Muscle of back (tissue), 13 donors: ENCODE measurements around the gene TUSC7. TPM values are rescaled to one million over a fixed set of nuclear protein-coding genes. Genes with fewer than 3 reads are reported as not detected.
A peak's percentile ranks its signal among the peaks of the same experiment; 100 is the strongest.

Experiments
- DNase-seq, 3 donors: peaks; one replicate each; pipeline versions ENCODE4 v3.0.0 to v3.0.0-alpha.2; 2013
- long read RNA-seq, 9 donors: transcript quantifications; one replicate each; lab custom pipeline, GENCODE V29; 2026
- polyA plus RNA-seq, 10 donors: library from polyadenylated mRNA; unstranded; fragments of 120-200 nt; gene quantifications; one replicate each; pipeline ENCODE4 v1.2.1, GENCODE V29; 2013; ENCODE audit not compliant: insufficient read length in 10 of 10

The TUSC7 gene
- polyA plus RNA-seq: not detected
- long read RNA-seq, donor 1: 0 reads
- long read RNA-seq, donor 2: 0 reads
- long read RNA-seq, donor 3: 0 reads
- long read RNA-seq, donor 4: 0 reads
- long read RNA-seq, donor 5: 0 reads
- long read RNA-seq, donor 6: 0 reads
- long read RNA-seq, donor 7: 0 reads
- long read RNA-seq, donor 8: 0 reads
- long read RNA-seq, donor 9: 0 reads

DNA sequence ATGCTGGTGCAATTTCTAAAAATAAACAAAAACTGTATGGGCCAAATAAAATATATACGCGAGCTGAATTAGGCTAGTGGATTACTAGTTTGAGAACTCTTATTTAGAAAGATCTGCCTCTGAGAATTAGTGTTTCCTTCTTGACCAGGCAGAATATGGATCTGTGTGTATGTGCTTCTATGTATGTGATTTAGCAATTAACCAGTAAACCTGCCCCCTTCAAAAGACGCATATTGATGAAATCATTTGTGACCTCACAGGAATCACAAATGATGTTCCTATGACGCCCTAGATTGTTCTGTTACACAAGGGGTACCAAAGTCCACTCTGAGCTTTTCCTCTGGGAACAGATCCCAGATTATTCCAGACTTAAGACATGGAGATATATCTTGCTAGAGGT, at the start of gene TUSC7:
TUSC7 (plus strand) TSS at position 301 of the 400 bp plus-strand sequence.
- no peak for DNase-seq

GRCh38 chr3:116661196-116661595, 48.4 kb upstream of the TUSC7 start:
- DNase-seq: no peak

DNA sequence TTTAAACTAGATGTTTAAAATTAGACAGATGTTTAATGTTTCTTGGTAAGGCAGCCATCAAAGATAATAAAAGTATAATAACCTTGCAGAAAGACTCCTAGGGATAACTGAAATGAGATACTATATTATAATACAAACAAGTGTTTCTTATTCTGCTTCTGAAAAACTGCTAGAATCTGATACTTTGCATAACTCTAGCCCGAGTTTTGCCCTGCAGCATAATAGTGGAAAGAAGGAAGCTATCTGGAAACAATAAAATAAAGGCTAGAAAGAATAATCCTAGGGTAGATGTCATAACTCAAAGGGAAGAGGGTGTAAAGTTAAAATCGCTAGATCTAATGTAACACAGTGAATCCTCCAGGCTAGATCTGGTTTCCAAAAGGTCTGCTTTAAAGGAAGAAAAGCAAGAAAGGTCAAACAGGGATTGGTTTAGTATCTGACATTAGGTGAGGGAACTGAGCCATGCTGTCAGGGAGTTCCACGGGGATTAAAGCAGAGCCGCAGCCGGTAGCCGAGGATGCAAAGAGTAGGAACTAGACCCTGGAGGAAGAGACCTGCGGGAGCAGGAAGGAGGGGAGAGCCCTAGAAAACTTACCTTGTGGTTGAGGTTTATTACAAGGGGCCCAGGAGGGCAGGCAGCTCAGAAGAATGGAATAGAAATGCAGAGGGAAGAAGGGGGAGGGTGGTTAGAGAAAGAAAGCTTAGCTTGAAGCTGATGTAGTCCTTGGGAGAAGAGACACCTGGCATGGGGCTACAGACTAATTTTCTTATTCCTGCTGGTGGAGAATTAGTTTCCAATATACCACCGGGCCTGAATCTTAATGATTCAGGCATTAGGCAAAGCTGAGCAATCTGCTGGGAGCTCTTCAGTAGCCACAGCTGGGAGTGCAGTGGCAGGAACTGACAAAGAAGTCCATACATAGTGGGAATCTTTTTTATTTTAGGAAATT, 46.1 kb upstream of the TUSC7 start:
- DNase-seq: no peak

- no peak for DNase-seq
These were observed 42.3 kb upstream of the TUSC7 start for GRCh38 chr3:116667324-116667723.

- peak in 1 of 3 donors; percentile 12 for DNase-seq
These were observed 41.8 kb upstream of the TUSC7 start for GRCh38 chr3:116667791-116668190.

GRCh38 chr3:116669576-116669975, 40.0 kb upstream of the TUSC7 start:
- DNase-seq: no peak

DNA sequence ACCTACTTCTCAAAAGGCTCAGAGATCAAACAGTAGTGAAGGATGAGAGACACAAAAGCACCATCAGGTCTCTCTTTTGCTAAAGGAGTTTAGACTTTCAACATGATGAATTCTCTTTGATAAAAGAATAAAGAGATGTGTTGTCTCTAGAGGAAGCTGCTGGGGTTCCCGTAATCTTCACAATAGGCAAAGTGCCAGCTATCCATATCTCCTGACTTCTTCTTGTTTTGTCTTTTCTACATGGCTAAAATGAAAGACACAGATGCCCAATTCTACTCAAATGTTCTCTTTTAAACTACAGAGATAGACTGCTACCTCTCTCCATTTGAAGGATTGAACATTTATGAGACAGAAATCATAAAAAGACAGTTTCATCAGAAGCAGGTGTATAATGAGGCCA, 38.4 kb upstream of the TUSC7 start:
- no peak for DNase-seq

GRCh38 chr3:116678853-116679252, 30.7 kb upstream of the TUSC7 start:
- no peak for DNase-seq

DNA sequence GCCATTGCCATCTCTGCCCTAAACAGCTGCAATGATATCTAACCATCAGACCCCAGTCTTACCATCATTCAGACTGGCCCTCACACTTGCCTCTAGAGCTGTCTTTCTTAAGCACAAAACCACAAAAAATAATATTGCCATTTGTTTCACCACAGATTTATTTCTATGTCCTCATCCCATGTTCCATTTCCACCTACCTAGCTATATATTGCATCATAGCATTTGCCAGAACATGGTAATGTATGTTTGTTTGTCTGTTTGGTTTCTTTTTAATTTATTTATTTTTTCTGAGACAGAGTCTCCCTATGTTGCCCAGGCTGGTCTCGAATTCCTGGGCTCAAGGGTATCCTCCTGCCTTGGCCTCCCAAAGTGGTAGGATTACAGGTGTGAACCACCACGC, 18.5 kb upstream of the TUSC7 start:
- DNase-seq: no peak

DNA sequence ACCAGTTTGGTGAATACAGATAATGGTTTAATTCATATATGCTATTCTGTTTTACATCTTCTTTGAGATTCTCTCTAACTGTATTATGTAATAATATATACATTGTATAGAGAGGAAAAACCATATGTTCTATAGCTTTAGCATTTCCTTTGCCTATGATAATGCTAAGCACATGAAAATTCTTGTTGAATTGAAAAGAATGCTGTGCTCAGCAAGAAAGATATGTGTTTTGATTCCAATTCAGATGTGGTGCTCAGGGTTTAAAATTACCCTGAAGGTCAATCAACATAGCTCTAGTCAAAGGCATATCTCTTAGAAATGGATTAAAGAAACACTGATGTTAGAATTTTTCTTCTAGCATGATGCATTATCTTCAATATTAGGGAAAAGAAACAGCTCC, 8.5 kb upstream of the TUSC7 start:
- DNase-seq: no peak

DNA sequence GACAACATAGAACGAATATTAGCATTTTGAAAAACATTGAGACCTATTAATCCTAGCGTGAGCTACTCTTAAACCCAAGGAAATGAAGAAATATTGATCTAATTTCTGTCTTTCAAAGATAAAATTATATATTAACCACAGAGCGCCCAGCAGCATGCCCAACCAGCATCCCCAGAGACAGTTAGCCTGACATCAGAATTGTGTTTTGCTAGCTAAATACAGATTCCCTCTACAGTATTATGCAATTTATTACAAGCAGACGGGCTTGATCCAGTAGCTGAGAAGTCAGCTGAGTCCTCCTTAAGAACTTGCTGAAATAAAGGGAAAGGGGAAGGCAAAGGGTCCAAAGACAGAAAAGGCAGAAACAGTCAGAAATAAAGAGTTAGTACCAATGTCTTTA, 7.2 kb upstream of the TUSC7 start:
- DNase-seq: no peak

DNA sequence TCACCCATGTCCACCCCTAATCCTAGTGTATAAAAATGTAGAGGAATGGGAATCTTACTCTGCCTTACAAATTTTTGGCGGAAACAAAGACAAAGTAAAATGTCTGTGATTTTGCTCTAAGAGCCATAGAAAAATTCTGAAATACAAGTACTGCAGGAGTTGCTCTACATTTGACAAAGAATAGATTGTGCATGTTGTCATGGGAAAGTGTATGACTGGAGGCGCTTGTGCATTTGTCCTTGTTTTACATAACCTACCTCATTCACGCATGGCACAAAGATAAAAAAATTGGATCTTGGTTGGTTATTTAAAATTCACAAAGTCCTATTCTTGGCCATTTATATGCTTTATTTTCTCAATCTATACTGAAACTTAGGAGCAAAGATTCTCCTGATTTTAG, 2.0 kb upstream of the TUSC7 start:
- no peak for DNase-seq

DNA sequence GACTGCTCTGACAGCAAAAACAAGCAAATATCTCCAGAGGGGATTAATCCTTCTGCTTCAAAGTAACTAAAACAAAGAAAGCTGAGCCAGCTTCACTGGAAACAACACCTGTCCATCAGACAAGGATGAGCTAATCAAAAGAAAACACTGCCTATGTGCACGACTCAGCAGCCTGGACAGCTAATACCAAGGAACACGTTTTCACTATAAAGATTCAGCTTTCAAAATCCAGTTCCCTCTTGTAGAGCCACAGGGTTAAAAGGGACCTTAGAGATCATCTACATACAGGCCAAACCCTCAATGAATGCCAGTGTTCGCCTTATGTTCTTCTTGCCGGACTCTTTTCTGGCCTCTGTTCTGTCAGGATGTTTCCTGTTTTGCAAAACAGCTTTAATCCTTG, 6.9 kb downstream of the TUSC7 start:
- no peak for DNase-seq

DNA sequence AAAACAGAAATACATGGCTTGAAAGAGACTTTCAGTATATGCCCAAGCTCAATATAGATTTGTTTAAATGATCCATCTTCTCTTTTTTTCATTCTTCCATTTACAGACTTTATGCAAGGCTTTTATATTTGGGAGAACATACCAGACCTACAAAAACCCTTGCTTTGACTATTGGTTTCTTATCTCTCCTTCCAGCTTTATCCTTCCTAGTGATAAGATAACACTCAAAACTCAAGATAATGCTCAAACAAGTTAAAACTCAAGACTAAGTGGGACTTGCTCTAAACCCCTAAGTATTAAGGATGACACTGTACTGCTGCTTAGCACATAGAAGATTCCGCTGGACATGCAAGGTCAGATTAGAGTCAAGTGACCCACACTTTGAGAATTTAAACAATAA, 8.0 kb downstream of the TUSC7 start:
- DNase-seq: no peak

DNA sequence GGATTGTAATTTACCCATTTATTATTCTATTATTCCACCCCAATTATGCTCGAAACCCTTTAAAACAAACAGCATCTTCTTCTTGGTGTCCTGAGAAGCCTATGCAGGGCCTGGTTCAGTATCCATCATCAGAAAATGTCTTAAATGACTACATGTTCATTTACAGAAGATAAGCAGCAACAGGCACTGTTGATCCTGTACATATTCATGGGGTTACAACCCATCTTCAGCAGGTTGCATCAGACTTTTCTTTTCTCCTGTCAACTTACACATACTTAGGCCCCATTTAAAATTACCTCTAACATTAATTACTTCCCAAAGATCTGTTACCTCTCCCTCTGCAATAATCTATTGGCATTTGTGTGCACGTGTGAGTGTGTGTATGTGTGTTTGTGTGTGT, 18.9 kb downstream of the TUSC7 start:
- DNase-seq: no peak

DNA sequence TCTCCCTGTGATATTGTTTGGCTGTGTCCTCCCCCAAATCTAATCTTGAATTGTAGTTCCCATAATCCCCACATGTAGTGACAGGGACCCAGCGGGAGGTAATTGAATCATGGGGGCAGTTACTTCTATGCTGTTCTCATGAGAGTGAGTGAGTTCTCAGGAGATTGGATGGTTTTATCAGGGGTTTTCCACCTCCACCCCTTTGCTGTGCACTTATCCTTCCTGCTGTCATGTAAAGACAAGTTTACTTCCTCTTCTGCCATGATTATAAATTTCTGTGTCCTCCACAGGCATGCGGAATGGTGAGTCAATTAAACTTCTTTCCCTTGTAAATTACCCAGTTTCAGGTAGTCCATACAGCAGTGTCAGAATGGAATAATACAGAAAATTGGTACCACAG, 24.7 kb downstream of the TUSC7 start:
- DNase-seq: no peak

DNA sequence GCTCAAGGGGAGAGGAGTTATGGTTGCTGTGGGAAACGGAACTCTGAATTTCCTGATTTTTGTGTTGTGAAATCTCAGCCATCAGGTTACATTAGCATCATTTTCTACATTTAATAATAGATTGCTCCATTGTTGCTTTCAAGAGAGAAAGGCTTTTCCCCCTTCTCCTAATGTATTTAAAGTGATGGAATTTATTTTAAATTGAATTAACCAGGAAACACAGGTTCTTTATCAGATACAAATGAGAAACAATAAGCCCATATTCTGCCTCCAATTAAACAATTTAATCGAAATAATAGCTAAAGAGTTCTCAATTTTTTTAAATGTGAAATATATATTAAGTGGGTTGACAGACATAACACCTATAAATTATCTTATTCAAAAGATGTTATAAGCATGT, 30.1 kb downstream of the TUSC7 start:
- no peak for DNase-seq

- no peak for DNase-seq
These were observed 30.7 kb downstream of the TUSC7 start for GRCh38 chr3:116740293-116740692.

DNA sequence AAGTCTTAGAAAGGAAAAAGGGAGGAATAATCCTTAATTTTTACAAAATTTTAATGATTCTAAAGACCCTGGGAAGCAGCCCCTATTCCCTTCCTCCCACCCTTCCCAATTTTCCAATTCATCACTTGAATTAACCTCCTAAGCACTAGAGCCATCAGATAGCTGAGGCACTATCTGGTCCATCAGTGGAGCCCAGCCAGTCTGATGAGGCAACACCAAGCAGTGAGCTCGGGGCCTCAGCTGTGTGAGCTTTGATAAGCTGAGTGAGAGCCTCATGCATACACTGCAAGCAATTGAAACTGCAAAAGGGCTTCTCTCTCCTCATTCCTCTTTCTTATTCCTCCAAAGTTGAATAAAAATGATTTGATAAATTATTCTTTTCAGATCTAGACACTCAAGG, 31.9 kb downstream of the TUSC7 start:
- no peak for DNase-seq

DNA sequence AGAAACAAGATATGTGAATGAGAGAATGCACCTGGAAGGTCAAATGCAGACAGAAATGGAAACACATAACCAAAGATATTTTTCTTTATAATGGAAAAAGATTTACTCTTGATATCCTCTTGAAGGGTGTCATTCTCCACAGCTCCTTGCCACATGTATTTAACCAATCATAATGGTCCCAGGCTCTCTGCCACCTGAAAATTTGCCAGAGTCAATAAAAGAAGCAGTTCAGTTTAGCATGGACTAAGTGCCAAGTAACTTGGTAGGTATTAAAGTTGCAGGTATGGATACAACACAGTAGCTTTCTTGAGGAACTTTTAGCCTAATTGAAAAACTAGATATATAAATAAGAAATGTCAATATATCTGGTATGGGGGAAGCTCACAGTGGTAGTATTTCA, 33.5 kb downstream of the TUSC7 start:
- DNase-seq: no peak

DNA sequence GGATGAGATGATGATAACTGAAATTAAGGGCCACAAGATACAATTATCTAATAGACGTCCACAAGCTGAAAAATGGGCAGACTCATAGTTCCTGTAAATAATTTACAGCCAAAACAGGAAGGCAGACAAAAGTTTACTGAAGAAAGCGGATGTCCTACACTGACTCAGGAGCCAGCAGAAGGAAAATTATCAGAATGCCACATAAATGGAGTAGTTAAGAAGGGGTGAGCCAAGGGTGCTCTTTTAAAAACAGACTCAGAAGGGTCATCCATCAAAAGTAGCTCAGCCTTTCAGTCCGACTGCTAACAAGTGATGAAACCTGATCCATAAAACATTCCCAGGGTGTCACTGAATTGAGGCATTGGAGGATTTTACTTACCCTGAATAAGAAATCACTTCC, 39.8 kb downstream of the TUSC7 start:
- DNase-seq: peak in 1 of 3 donors; percentile 3

DNA sequence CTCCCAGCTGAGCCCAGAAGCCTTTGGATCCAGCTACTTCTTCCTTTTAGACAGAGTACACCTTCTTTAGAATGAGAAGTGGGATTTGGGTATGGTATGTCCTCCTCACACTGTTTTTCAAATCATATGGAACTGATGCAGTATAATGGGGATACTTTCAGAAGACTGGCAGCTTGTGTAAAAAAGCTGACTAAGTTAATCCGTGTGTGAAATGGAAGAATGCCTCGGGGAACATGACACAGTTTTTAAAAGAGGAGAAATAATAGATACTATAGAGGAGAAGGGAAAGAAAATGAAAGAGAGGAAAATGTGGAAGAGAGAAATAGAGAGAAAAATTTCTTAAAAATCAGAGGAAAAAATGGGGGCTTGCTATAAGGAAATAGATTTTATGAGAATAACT, 47.7 kb downstream of the TUSC7 start:
- no peak for DNase-seq

DNA sequence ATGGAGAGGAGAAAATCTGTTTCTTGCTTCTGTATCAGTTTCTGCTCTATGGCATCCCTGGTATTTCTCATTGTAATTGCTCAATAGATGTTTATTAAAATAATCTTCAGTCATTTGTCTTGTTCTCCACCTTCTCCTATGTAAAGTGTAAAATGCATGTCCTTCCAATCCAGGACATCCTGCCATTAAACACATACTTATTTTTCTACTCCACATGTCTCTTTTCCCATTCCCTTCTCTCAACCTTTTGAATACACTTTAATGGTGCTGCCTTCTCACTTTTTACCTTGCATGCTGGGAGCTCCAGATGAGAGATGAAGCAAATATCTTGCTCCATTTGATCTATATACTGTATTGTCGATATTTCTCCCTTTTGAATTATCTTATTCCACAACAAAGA, 49.7 kb downstream of the TUSC7 start:
- no peak for DNase-seq
